Neural cell (in vitro differentiated cells): ENCODE measurements around the gene DGKD. TPM values are rescaled to one million over a fixed set of nuclear protein-coding genes. Genes with fewer than 3 reads are reported as not detected.

Experiments
- H2AFZ ChIP-seq: fragments of 200-600, 300-800 bp; sonication (generic), shearing (Covaris generic); 2 replicates; pipeline ENCODE4 v1.6.0; 2014; ENCODE audit warnings: low read depth, mild to moderate bottlenecking, antibody characterized with exemption, low read length, moderate library complexity
- H3F3A ChIP-seq: fragments of 200-600 bp; shearing (Covaris generic); 2 replicates; pipeline ENCODE4 v1.6.1; 2016; ENCODE audit warnings: mild to moderate bottlenecking, moderate library complexity, mixed read lengths, antibody characterized with exemption, low read length; ENCODE audit not compliant: insufficient read depth, poor library complexity, severe bottlenecking
- H3K27ac ChIP-seq: fragments of 200-600, 300-800 bp; sonication (generic), shearing (Covaris generic); 2 replicates; pipeline ENCODE4 v1.5.1; 2014; ENCODE audit warnings: mild to moderate bottlenecking, low read length, moderate library complexity
- H3K27me3 ChIP-seq: fragments of 300-800, 200-600 bp; sonication (generic), shearing (Covaris generic); 2 replicates; pipeline ENCODE4 v1.6.0; 2014; ENCODE audit warnings: mild to moderate bottlenecking, low read depth, low read length, moderate library complexity; ENCODE audit not compliant: insufficient read depth
- H3K36me3 ChIP-seq: fragments of 300-800, 200-600 bp; sonication (generic), shearing (Covaris generic); 2 replicates; pipeline ENCODE4 v1.5.1; 2014; ENCODE audit warnings: mild to moderate bottlenecking, antibody characterized with exemption, low read length, moderate library complexity; ENCODE audit not compliant: insufficient read depth
- H3K4me2 ChIP-seq: fragments of 300-800, 200-600 bp; sonication (generic), shearing (Covaris generic); 2 replicates; pipeline ENCODE4 v1.6.0; 2014; ENCODE audit warnings: mild to moderate bottlenecking, low read length
- H3K4me3 ChIP-seq: fragments of 300-800, 200-600 bp; sonication (generic), shearing (Covaris generic); 2 replicates; pipeline ENCODE4 v1.5.1; 2014; ENCODE audit warnings: mild to moderate bottlenecking, low read length, moderate library complexity
- H3K79me2 ChIP-seq: fragments of 200-600 bp; shearing (Covaris generic); replicated peaks from 2 replicates; pipeline ENCODE4 v1.6.0; 2014; ENCODE audit warnings: mild to moderate bottlenecking, low read length, moderate library complexity; ENCODE audit not compliant: insufficient read depth
- H3K9ac ChIP-seq: fragments of 300-800, 200-600 bp; sonication (generic), shearing (Covaris generic); 2 replicates; pipeline ENCODE4 v1.6.1; 2016; ENCODE audit warnings: mild to moderate bottlenecking, low read length, mixed read lengths
- H3K9me2 ChIP-seq: fragments of 200-600 bp; shearing (Covaris generic); 2 replicates; pipeline ENCODE4 v1.6.1; 2016; ENCODE audit warnings: mild to moderate bottlenecking, low read length, mixed read lengths; ENCODE audit not compliant: insufficient read depth
- H3K9me3 ChIP-seq: fragments of 200-600, 300-800 bp; sonication (generic), shearing (Covaris generic); 2 replicates; pipeline ENCODE4 v1.6.1; 2016; ENCODE audit warnings: mild to moderate bottlenecking, mixed run types, low read length, moderate library complexity, mixed read lengths
- H4K20me1 ChIP-seq: fragments of 200-600 bp; shearing (Covaris generic); 2 replicates; pipeline ENCODE4 v1.6.1; 2016; ENCODE audit warnings: mild to moderate bottlenecking, mixed run types; ENCODE audit not compliant: insufficient read depth
- CTCF ChIP-seq: fragments of 450-650 bp; IDR thresholded peaks from 2 replicates; pipeline ENCODE4 v1.5.1; 2014; ENCODE audit warnings: antibody characterized with exemption, mild to moderate bottlenecking, moderate library complexity; ENCODE audit not compliant: poor library complexity, severe bottlenecking
- EP300 ChIP-seq: fragments of 450-650 bp; conservative IDR thresholded peaks from 2 replicates; pipeline ENCODE4 v1.6.1; 2014; ENCODE audit warnings: antibody characterized with exemption, mild to moderate bottlenecking, moderate library complexity; ENCODE audit not compliant: poor library complexity, severe bottlenecking
- EZH2 ChIP-seq: fragments of 200-600, 300-800 bp; shearing (Covaris generic), sonication (generic); IDR thresholded peaks from 2 replicates; pipeline ENCODE4 v1.6.1; 2014; ENCODE audit warnings: antibody characterized with exemption, low read length, borderline replicate concordance, mild to moderate bottlenecking; ENCODE audit not compliant: insufficient read depth, poor library complexity, severe bottlenecking
- MXI1 ChIP-seq: fragments of 450-650 bp; conservative IDR thresholded peaks from 2 replicates; pipeline ENCODE4 v1.6.1; 2014; ENCODE audit warnings: antibody characterized with exemption, mild to moderate bottlenecking; ENCODE audit not compliant: poor library complexity, severe bottlenecking
- POLR2AphosphoS5 ChIP-seq: IDR thresholded peaks from 2 replicates; pipeline ENCODE4 v1.6.1; 2012
- RAD21 ChIP-seq: fragments of 450-650 bp; conservative IDR thresholded peaks from 2 replicates; pipeline ENCODE4 v1.6.1; 2014; ENCODE audit warnings: antibody characterized with exemption, mild to moderate bottlenecking, moderate library complexity
- REST ChIP-seq: IDR thresholded peaks from 2 replicates; pipeline ENCODE4 v1.6.1; 2012; ENCODE audit warnings: borderline replicate concordance
- SMC3 ChIP-seq: fragments of 450-650 bp; conservative IDR thresholded peaks from 2 replicates; pipeline ENCODE4 v1.6.1; 2014; ENCODE audit warnings: antibody characterized with exemption, mild to moderate bottlenecking, moderate library complexity; ENCODE audit not compliant: poor library complexity
- TAF1 ChIP-seq: IDR thresholded peaks from 2 replicates; pipeline ENCODE4 v1.6.1; 2012; ENCODE audit warnings: low read depth
- polyA plus RNA-seq: library from polyadenylated mRNA; depleted of rRNA; stranded (reverse); fragments of >200 nt; gene quantifications from 2 replicates; pipeline ENCODE4 v1.2.3, GENCODE V29; 2014

Gene DGKD
- polyA plus RNA-seq, 1 donor from 2014 or later = 36.4 TPM

DNA sequence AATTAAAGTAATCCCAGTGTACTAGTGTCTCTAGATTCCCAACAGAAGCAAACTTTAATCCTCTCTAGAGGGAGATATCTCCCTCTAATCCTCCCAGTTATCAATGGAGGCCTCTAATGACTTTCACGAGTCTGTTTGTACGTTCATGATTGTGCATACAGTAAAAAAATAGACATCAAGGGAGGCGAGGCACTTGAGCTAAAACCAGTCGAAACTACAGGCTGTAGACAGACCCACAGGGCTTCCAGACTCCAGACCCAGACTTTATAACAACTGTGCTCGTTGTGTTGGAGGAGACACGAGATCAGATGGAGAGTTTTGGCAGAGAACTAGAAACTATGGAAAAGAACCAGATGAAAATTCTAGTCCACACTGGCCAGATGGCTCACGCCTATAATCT is 7.0 kb downstream of the DGKD start:
- Histone ChIP-seq H3F3A (no peaks in the 10 kb centered on the region), H3K9me2 (no peaks in the 10 kb centered on the region), H2AFZ (no peak overlapping the region), H3K36me3 (no peaks in the 10 kb centered on the region), H3K9ac (no peak overlapping the region), H3K4me3 (no peak overlapping the region), H3K79me2 (peaks cover 4% of the 10 kb centered on the region), H3K4me2 (no peak overlapping the region), H4K20me1 (no peaks in the 10 kb centered on the region), H3K27me3 (no peaks in the 10 kb centered on the region), H3K9me3 (no peaks in the 10 kb centered on the region), H3K27ac (no peak overlapping the region)
- TF ChIP-seq REST (no peak), MXI1 (no peak), TAF1 (no peak), EZH2 (no peak), POLR2AphosphoS5 (no peak)

GRCh38 chr2:233362742-233363141 is 8.4 kb downstream of the DGKD start:
- Histone ChIP-seq H3K27ac (no peak overlapping the region), H2AFZ (no peak overlapping the region), H3K9me2 (no peaks in the 10 kb centered on the region), H3K9me3 (no peaks in the 10 kb centered on the region), H3K4me2 (no peak overlapping the region), H4K20me1 (no peaks in the 10 kb centered on the region), H3K36me3 (no peaks in the 10 kb centered on the region), H3F3A (no peaks in the 10 kb centered on the region), H3K9ac (no peak overlapping the region), H3K79me2 (peaks cover under 1% of the 10 kb centered on the region), H3K4me3 (no peak overlapping the region), H3K27me3 (no peaks in the 10 kb centered on the region)
- TF ChIP-seq EZH2 = no peak
- no peak for TF ChIP-seq POLR2AphosphoS5
- TF ChIP-seq REST = no peak
- TF ChIP-seq RAD21 = no peak
- no peak for TF ChIP-seq EP300
- TF ChIP-seq SMC3 = no peak
- no peak for TF ChIP-seq TAF1
- no peak for TF ChIP-seq CTCF
- TF ChIP-seq MXI1 = no peak
